ENCODE measurements around the gene TOP2A.
A peak's percentile ranks its signal among the peaks of the same experiment; 100 is the strongest.

Gene TOP2A

GRCh38 chr17:40355804-40356758 is 61.6 kb downstream of the TOP2A start:
- no peak for DNase-seq

- peak; percentile 90 for DNase-seq
Observed at GRCh38 chr17:40355123-40355803, 62.4 kb downstream of the TOP2A start.

- DNase-seq, result no peak
Observed at GRCh38 chr17:40354221-40355122, 63.2 kb downstream of the TOP2A start.

GRCh38 chr17:40352779-40353394 is 64.8 kb downstream of the TOP2A start:
- no peak for DNase-seq

GRCh38 chr17:40352237-40352778 is 65.4 kb downstream of the TOP2A start:
- DNase-seq, result no peak

GRCh38 chr17:40351359-40352236 is 66.1 kb downstream of the TOP2A start:
- DNase-seq, result peak; percentile 77

GRCh38 chr17:40350689-40351358 is 66.9 kb downstream of the TOP2A start:
- DNase-seq, result peak; percentile 80

- DNase-seq, result peak; percentile 88
Observed at GRCh38 chr17:40349895-40350688, 67.6 kb downstream of the TOP2A start.

GRCh38 chr17:40349477-40349894 is 68.2 kb downstream of the TOP2A start:
- DNase-seq, result no peak

GRCh38 chr17:40348562-40349476 is 68.9 kb downstream of the TOP2A start:
- no peak for DNase-seq

GRCh38 chr17:40348136-40348504 is 69.6 kb downstream of the TOP2A start:
- DNase-seq, result no peak

GRCh38 chr17:40347319-40348135 is 70.2 kb downstream of the TOP2A start:
- DNase-seq, result no peak

- DNase-seq, result no peak
Observed at GRCh38 chr17:40346765-40347158, 70.9 kb downstream of the TOP2A start.

GRCh38 chr17:40345994-40346764 is 71.5 kb downstream of the TOP2A start:
- DNase-seq, result no peak

GRCh38 chr17:40345161-40345993 is 72.3 kb downstream of the TOP2A start:
- DNase-seq, result peak; percentile 86

Measured in retina (tissue), 1 donor.